Measurements from ENCODE around the gene GAS7. TPM values are rescaled to one million over a fixed set of nuclear protein-coding genes. Genes with fewer than 3 reads are reported as not detected.
A peak's percentile ranks its signal among the peaks of the same experiment; 100 is the strongest.

The GAS7 gene
- total RNA-seq, 2 experiments from 2014 or later, result 1.6 to 2.1 TPM

GRCh38 chr17:10114931-10115535, 83.4 kb downstream of the GAS7 start:
- intact Hi-C loops (cut with micrococcal nuclease), result no loop called here
- peak overlapping the region; percentile 50 for H3K4me3 Mint-ChIP-seq
- CTCF ChIA-PET, result interaction anchor here (1.0 kb wide), 1 partner anchor 112 kb away, joined by 8 read pairs; no protein-coding TSS in a partner anchor

GRCh38 chr17:10112962-10113361, 85.4 kb downstream of the GAS7 start:
- intact Hi-C loops (cut with micrococcal nuclease), result no loop called here
- no peaks in the 10 kb centered on the region for H3K27me3 Mint-ChIP-seq

More at GRCh38 chr17:10114931-10115535, 83.4 kb downstream of the GAS7 start:
- Mint-ChIP-seq H3K27me3 (no peaks in the 10 kb centered on the region), H3K4me1 (ENCODE audit: low read depth) (peaks cover 57% of the 10 kb centered on the region), H3K36me3 (ENCODE audit: low read depth) (no peaks in the 10 kb centered on the region), H3K9me3 (no peaks in the 10 kb centered on the region), H3K27ac (peak overlapping the region; percentile 79)
- no peak for TF ChIP-seq CTCF (IDR thresholded peaks at IDR 0.05)
- ATAC-seq, result peak; percentile 88
- POLR2A ChIA-PET, result interaction anchor here (0.7 to 1.0 kb wide), 2 partner anchors 9 to 13 kb away, joined by 3 read pairs; no protein-coding TSS in a partner anchor
- DNase-seq, result peak; percentile 87

GRCh38 chr17:10111907-10112452, 86.4 kb downstream of the GAS7 start:
- no peak for ATAC-seq
- CTCF ChIA-PET, result no interaction called here

More at GRCh38 chr17:10112962-10113361, 85.4 kb downstream of the GAS7 start:
- no peak overlapping the region for H3K4me3 Mint-ChIP-seq
- no peaks in the 10 kb centered on the region for H3K9me3 Mint-ChIP-seq
- ChIA-PET POLR2A (no interaction called here), CTCF (no interaction called here)
- no peak overlapping the region for H3K27ac Mint-ChIP-seq
- ATAC-seq (no peak), DNase-seq (no peak)
- no peaks in the 10 kb centered on the region for H3K36me3 Mint-ChIP-seq (ENCODE audit: low read depth)
- H3K4me1 Mint-ChIP-seq (ENCODE audit: low read depth), result peaks cover 43% of the 10 kb centered on the region
- TF ChIP-seq CTCF (IDR thresholded peaks at IDR 0.05), result no peak

GRCh38 chr17:10109146-10109545, 89.3 kb downstream of the GAS7 start:
- CTCF ChIA-PET, result no interaction called here
- Mint-ChIP-seq H3K4me3 (no peak overlapping the region), H3K9me3 (no peaks in the 10 kb centered on the region), H3K36me3 (ENCODE audit: low read depth) (no peaks in the 10 kb centered on the region), H3K27me3 (no peaks in the 10 kb centered on the region), H3K27ac (no peak overlapping the region), H3K4me1 (ENCODE audit: low read depth) (peaks cover 15% of the 10 kb centered on the region)
- DNase-seq, result no peak
- ATAC-seq, result no peak
- intact Hi-C loops (cut with micrococcal nuclease), result no loop called here
- POLR2A ChIA-PET, result no interaction called here
- TF ChIP-seq CTCF (IDR thresholded peaks at IDR 0.05), result no peak

More at GRCh38 chr17:10111907-10112452, 86.4 kb downstream of the GAS7 start:
- Mint-ChIP-seq H3K27ac (no peak overlapping the region), H3K27me3 (no peaks in the 10 kb centered on the region), H3K4me3 (no peak overlapping the region), H3K4me1 (ENCODE audit: low read depth) (peaks cover 34% of the 10 kb centered on the region), H3K36me3 (ENCODE audit: low read depth) (no peaks in the 10 kb centered on the region), H3K9me3 (no peaks in the 10 kb centered on the region)
- intact Hi-C loops (cut with micrococcal nuclease), result no loop called here
- DNase-seq, result no peak
- POLR2A ChIA-PET, result no interaction called here
- TF ChIP-seq CTCF (IDR thresholded peaks at IDR 0.05), result no peak

- TF ChIP-seq CTCF (IDR thresholded peaks at IDR 0.05), result no peak
- CTCF ChIA-PET, result no interaction called here
- Mint-ChIP-seq H3K27me3 (no peaks in the 10 kb centered on the region), H3K4me3 (no peak overlapping the region), H3K27ac (no peak overlapping the region), H3K9me3 (no peaks in the 10 kb centered on the region), H3K4me1 (ENCODE audit: low read depth) (peaks cover 8% of the 10 kb centered on the region), H3K36me3 (ENCODE audit: low read depth) (no peaks in the 10 kb centered on the region)
- ATAC-seq (no peak), DNase-seq (no peak)
- intact Hi-C loops (cut with micrococcal nuclease), result no loop called here
- POLR2A ChIA-PET, result no interaction called here
Measured at GRCh38 chr17:10107316-10108165, 90.9 kb downstream of the GAS7 start.
